Right lobe of liver (tissue), 6 donors: ENCODE results near the gene SPATA9. TPM values are rescaled to one million over a fixed set of nuclear protein-coding genes. Genes with fewer than 3 reads are reported as not detected.
A peak's percentile ranks its signal among the peaks of the same experiment; 100 is the strongest.

Experiments used
- ATAC-seq, 4 donors: fragments of 200-7000 bp; cut with Tn5 transposase; one replicate each; pipeline ENCODE4 v1.9.1; 2020; ENCODE audit warnings: mild to moderate bottlenecking in 4 of 4, moderate library complexity in 4 of 4
- DNase-seq, 3 donors: peaks; one replicate each; pipeline ENCODE4 v3.0.0-alpha.2; 2020
- H3K27ac ChIP-seq, 3 donors: fragments of 200-600 bp; one replicate each; pipeline ENCODE4 v1.8.0; 2022
- H3K27me3 ChIP-seq, 2 donors: fragments of 200-600 bp; one replicate each; pipeline ENCODE4 v1.8.0; 2022
- H3K36me3 ChIP-seq, 4 donors: fragments of 200-600 bp; sonication (generic) in 1 of 4; one replicate each; pipeline versions ENCODE4 v1.5.1 to v1.8.0; 2017 to 2022; ENCODE audit warnings: control low read depth in 1 of 4
- H3K4me1 ChIP-seq, 4 donors: fragments of 200-600 bp; sonication (generic) in 1 of 4; one replicate each; pipeline versions ENCODE4 v1.5.1 to v1.8.0; 2017 to 2022; ENCODE audit warnings: control low read depth in 1 of 4
- H3K4me3 ChIP-seq, 3 donors: fragments of 200-600 bp; one replicate each; pipeline ENCODE4 v1.8.0; 2022
- H3K9me3 ChIP-seq, 4 donors: fragments of 200-600 bp; sonication (generic) in 1 of 4; one replicate each; pipeline versions ENCODE4 v1.5.1 to v1.8.0; 2017 to 2022; ENCODE audit warnings: control low read depth in 1 of 4
- POLR2A ChIP-seq: fragments of 450-650 bp; IDR thresholded peaks from one replicate; pipeline ENCODE4 v1.6.1; 2017; ENCODE audit warnings: antibody characterized with exemption, mild to moderate bottlenecking
- WGBS: methylation state at CpG from one replicate; pipeline ENCODE4 v1.1.6; 2018; ENCODE audit warnings: low coverage, low lambda C conversion rate; ENCODE audit not compliant: insufficient coverage; ENCODE audit errors: missing lambda C conversion rate; 5-methylcytosine and 5-hydroxymethylcytosine counted together
- intact Hi-C, 2 donors: fragments of 100-400 bp; cut with DNase I; formaldehyde crosslinking; loops; one replicate each; pipeline versions ENCODE4 v1.11.2 to v1.14.1; 2022
- total RNA-seq, 6 experiments: library from RNA; depleted of rRNA in 2 of 6; stranded (reverse); fragments of >200 nt in 2 of 6; fragmentation: NEBNext Ultra II Directional in 3 of 6; extraction: Animal tissue kit (Norgen Biotek cat#: 25700) in 3 of 6; gene quantifications; one replicate each; pipeline versions ENCODE4 v1.1.0 to v1.2.4, GENCODE V29; 2016 to 2023
- TF ChIP-seq, protein P1 (sequence below), 4 donors: fragments of 200-600 bp in 3 of 4; fragments of 450-650 bp in 1 of 4; IDR thresholded peaks; one replicate each; pipeline versions ENCODE4 v1.5.1 to v1.8.0; 2016 to 2022; ENCODE audit warnings: antibody characterized with exemption in 4 of 4, mild to moderate bottlenecking in 2 of 4
- donor health status: DM: no; HTN: yes; CAD: no.
- donor health status: DM: no; HTN: no; CAD: no.
- donor health status: DM: no; HTN: no; CAD: no.
- donor health status: DM: no; HTN: yes; CAD: no.
- donor health status: DM: no; HTN: yes; CAD: no.

SPATA9 gene
- total RNA-seq, 6 experiments from 2014 or later: 0.35 to 0.55 (median 0.38) TPM; not detected in 2

- intact Hi-C loops: loop anchor here in 1 of 2 donors (10.0 kb wide), 1 partner anchor 175 kb away; no protein-coding TSS in a partner anchor
- 30% methylated on average over 4 of the region's 4 CpGs for WGBS
Observed at GRCh38 chr5:95669540-95669939, 13.3 kb downstream of the SPATA9 start.

GRCh38 chr5:95668728-95669127, 14.1 kb downstream of the SPATA9 start:
- Histone ChIP-seq H3K9me3 (no peaks in the 10 kb centered on the region), H3K36me3 (no peaks in the 10 kb centered on the region), H3K4me1 (peaks cover 0 to 16% (median 0%) of the 10 kb centered on the region in 4 donors), H3K27me3 (no peaks in the 10 kb centered on the region), H3K4me3 (no peak overlapping the region), H3K27ac (no peak overlapping the region)
- no peak for DNase-seq
- TF ChIP-seq, protein P1, sequence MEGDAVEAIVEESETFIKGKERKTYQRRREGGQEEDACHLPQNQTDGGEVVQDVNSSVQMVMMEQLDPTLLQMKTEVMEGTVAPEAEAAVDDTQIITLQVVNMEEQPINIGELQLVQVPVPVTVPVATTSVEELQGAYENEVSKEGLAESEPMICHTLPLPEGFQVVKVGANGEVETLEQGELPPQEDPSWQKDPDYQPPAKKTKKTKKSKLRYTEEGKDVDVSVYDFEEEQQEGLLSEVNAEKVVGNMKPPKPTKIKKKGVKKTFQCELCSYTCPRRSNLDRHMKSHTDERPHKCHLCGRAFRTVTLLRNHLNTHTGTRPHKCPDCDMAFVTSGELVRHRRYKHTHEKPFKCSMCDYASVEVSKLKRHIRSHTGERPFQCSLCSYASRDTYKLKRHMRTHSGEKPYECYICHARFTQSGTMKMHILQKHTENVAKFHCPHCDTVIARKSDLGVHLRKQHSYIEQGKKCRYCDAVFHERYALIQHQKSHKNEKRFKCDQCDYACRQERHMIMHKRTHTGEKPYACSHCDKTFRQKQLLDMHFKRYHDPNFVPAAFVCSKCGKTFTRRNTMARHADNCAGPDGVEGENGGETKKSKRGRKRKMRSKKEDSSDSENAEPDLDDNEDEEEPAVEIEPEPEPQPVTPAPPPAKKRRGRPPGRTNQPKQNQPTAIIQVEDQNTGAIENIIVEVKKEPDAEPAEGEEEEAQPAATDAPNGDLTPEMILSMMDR (IDR thresholded peaks at IDR 0.05): no peak
- 53% methylated on average over 1 of the region's 1 CpG for WGBS
- intact Hi-C loops: loop anchor here in 1 of 2 donors (10.0 kb wide), 1 partner anchor 176 kb away; no protein-coding TSS in a partner anchor
- no peak for ATAC-seq

More at GRCh38 chr5:95669540-95669939, 13.3 kb downstream of the SPATA9 start:
- no peak for TF ChIP-seq POLR2A
- TF ChIP-seq, protein P1 (IDR thresholded peaks at IDR 0.05): no peak
- Histone ChIP-seq H3K36me3 (no peaks in the 10 kb centered on the region), H3K4me1 (peaks cover 0 to 12% (median 0%) of the 10 kb centered on the region in 4 donors), H3K4me3 (no peak overlapping the region), H3K9me3 (no peaks in the 10 kb centered on the region), H3K27me3 (no peaks in the 10 kb centered on the region), H3K27ac (peak overlapping the region in 1 of 3 donors; percentile 34)
- ATAC-seq (peak; percentile 89 to 92 (median 92)), DNase-seq (peak; percentile 56 to 81 (median 62))

- Histone ChIP-seq H3K27me3 (no peaks in the 10 kb centered on the region), H3K4me3 (no peak overlapping the region), H3K27ac (no peak overlapping the region), H3K36me3 (no peaks in the 10 kb centered on the region), H3K9me3 (no peaks in the 10 kb centered on the region), H3K4me1 (peaks cover 0 to 16% (median 0%) of the 10 kb centered on the region in 4 donors)
- DNase-seq (no peak), ATAC-seq (no peak)
- TF ChIP-seq, protein P1 (IDR thresholded peaks at IDR 0.05): no peak
- TF ChIP-seq POLR2A: no peak
- intact Hi-C loops: loop anchor here in 1 of 2 donors (10.0 kb wide), 1 partner anchor 177 kb away; no protein-coding TSS in a partner anchor
Observed at GRCh38 chr5:95668216-95668615, 14.6 kb downstream of the SPATA9 start.

DNA sequence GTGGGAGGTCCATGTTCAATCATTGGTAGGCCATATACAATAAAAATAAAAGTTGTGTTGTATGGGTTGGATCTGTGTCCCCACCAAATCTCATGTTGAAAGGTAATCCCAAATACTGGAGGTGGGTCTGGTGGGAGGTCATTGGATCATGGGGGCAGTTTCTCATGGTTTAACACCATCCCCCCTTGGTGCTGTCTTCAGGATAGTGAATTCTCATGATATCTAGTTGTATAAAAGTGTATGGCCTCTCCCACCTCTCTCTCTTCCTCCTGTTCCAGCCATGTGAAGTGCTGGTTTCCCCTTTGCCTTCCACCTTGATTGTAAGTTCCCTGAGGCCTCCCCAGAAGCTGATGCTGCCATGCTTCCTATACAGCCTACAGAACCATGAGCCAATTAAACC, 15.1 kb downstream of the SPATA9 start:
- no peak for DNase-seq
- no peaks in the 10 kb centered on the region for H3K27me3 ChIP-seq
- no peak for TF ChIP-seq POLR2A
- TF ChIP-seq, protein P1 (IDR thresholded peaks at IDR 0.05): no peak
- H3K27ac ChIP-seq: no peak overlapping the region
- H3K4me3 ChIP-seq: no peak overlapping the region
- H3K4me1 ChIP-seq: peaks cover 0 to 12% (median 0%) of the 10 kb centered on the region in 4 donors
- no peak for ATAC-seq
- H3K9me3 ChIP-seq: no peaks in the 10 kb centered on the region
- no peaks in the 10 kb centered on the region for H3K36me3 ChIP-seq
- intact Hi-C loops: loop anchor here in 1 of 2 donors (10.0 kb wide), 1 partner anchor 177 kb away; no protein-coding TSS in a partner anchor
